Measurements from ENCODE around the gene DENND6B. TPM values are rescaled to one million over a fixed set of nuclear protein-coding genes. Genes with fewer than 3 reads are reported as not detected.

DENND6B gene
- total RNA-seq, 1 donor from 2014 or later: 1.2 TPM

- Histone ChIP-seq H3K36me3 (peaks cover 85% of the 10 kb centered on the region), H3K4me1 (peaks cover 20% of the 10 kb centered on the region), H3K9me3 (replicated peaks) (no peaks in the 10 kb centered on the region), H3K27me3 (ENCODE audit: low read depth) (no peaks in the 10 kb centered on the region), H3K27ac (replicated peaks) (no peak overlapping the region), H3K4me3 (no peak overlapping the region)
- DNase-seq: no peak
- intact Hi-C loops (cut with micrococcal nuclease): no loop called here
- TF ChIP-seq CTCF (IDR thresholded peaks at IDR 0.05; ENCODE audit: borderline replicate concordance): no peak
These were observed 40.5 kb downstream of the DENND6B start for GRCh38 chr22:50286275-50286674.

- TF ChIP-seq CTCF (IDR thresholded peaks at IDR 0.05; ENCODE audit: borderline replicate concordance): no peak
- DNase-seq: no peak
- no peak overlapping the region for H3K4me3 ChIP-seq
- no peak overlapping the region for H3K27ac ChIP-seq (replicated peaks)
- no peaks in the 10 kb centered on the region for H3K9me3 ChIP-seq (replicated peaks)
- peaks cover 88% of the 10 kb centered on the region for H3K36me3 ChIP-seq
- H3K4me1 ChIP-seq: peaks cover 20% of the 10 kb centered on the region
- intact Hi-C loops (cut with micrococcal nuclease): no loop called here
- no peaks in the 10 kb centered on the region for H3K27me3 ChIP-seq (ENCODE audit: low read depth)
These were observed 41.1 kb downstream of the DENND6B start for GRCh38 chr22:50285568-50286229.

GRCh38 chr22:50284479-50284878, 42.3 kb downstream of the DENND6B start:
- Histone ChIP-seq H3K9me3 (replicated peaks) (no peaks in the 10 kb centered on the region), H3K36me3 (peaks cover 91% of the 10 kb centered on the region), H3K27ac (replicated peaks) (no peak overlapping the region), H3K4me3 (no peak overlapping the region), H3K4me1 (peaks cover 20% of the 10 kb centered on the region), H3K27me3 (ENCODE audit: low read depth) (no peaks in the 10 kb centered on the region)
- intact Hi-C loops (cut with micrococcal nuclease): no loop called here
- no peak for TF ChIP-seq CTCF (IDR thresholded peaks at IDR 0.05; ENCODE audit: borderline replicate concordance)
- DNase-seq: no peak

GRCh38 chr22:50283821-50284220, 43.0 kb downstream of the DENND6B start:
- Histone ChIP-seq H3K4me1 (peaks cover 19% of the 10 kb centered on the region), H3K27me3 (ENCODE audit: low read depth) (no peaks in the 10 kb centered on the region), H3K27ac (replicated peaks) (no peak overlapping the region), H3K4me3 (no peak overlapping the region), H3K9me3 (replicated peaks) (no peaks in the 10 kb centered on the region), H3K36me3 (peaks cover 91% of the 10 kb centered on the region)
- intact Hi-C loops (cut with micrococcal nuclease): no loop called here
- DNase-seq: no peak
- TF ChIP-seq CTCF (IDR thresholded peaks at IDR 0.05; ENCODE audit: borderline replicate concordance): no peak

- intact Hi-C loops (cut with micrococcal nuclease): no loop called here
- Histone ChIP-seq H3K27me3 (ENCODE audit: low read depth) (no peaks in the 10 kb centered on the region), H3K9me3 (replicated peaks) (no peaks in the 10 kb centered on the region), H3K4me3 (no peak overlapping the region), H3K4me1 (peaks cover 16% of the 10 kb centered on the region), H3K36me3 (peaks cover 91% of the 10 kb centered on the region), H3K27ac (replicated peaks) (peak overlapping the region; percentile 66)
- TF ChIP-seq CTCF (IDR thresholded peaks at IDR 0.05; ENCODE audit: borderline replicate concordance): no peak
- DNase-seq: no peak
These were observed 44.3 kb downstream of the DENND6B start for GRCh38 chr22:50282361-50283155.

Data from left ventricle myocardium inferior (tissue), 1 donor.